ENCODE data around the gene SOCS7. TPM values are rescaled to one million over a fixed set of nuclear protein-coding genes. Genes with fewer than 3 reads are reported as not detected.

The SOCS7 gene
- total and polyA plus RNA-seq, 10 donors = 1.2 to 20.2 (median 10.5) TPM

DNA sequence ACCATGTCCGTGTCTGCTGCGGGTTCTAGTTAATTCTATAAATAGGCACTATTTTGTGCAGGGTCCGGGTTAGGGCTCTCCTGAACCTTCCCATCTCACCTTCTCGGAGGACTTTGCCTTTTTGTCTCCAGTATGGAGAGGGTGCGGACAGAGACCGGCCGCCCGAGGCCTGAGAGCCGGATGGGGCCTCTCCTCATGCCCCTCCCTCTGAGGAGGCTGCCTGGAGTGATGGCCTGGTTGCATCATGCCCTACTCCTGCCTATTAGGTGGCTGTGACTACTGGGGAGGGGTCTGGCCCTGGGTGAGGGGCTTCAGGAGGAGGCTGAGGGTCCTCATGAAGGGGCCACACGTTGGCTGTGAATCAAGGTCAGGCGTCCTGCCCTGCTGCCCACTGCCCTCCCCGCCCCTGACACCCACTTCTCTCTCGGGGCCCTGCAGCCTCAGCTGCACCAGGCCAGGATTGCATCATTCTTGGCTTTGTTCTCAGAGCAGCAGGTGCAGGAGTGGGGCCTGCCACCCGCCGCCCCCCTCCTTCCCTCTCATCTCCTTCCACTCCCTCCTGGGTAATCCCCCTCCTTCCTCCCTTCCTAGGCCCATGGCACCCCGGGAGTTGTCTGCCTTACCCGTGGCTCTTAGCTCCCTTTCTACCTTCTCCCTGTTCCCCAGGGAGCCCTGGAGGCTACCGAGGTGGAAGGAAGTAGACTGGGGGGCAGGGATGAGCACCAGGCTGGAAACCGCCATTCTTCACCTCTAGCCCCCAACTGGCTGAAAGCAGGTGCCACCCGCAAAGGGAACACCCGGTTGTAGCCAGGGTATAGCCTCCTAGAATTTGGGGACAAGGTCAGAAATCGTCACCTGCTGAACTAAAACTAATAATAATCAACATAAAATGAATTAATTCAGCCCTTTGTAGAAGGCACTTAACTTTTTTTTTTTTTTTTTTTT, 63.9 kb downstream of the SOCS7 start:
- Histone ChIP-seq H3K27ac (peak overlapping the region in 1 of 8 donors; percentile 10), H3K9me3 (no peaks in the 10 kb centered on the region), H3K4me3 (no peak overlapping the region), H3K27me3 (replicated peaks in 1 of 7) (peaks cover 0 to 57% (median 21%) of the 10 kb centered on the region in 7 donors), H3K4me1 (peaks cover 5 to 56% (median 33%) of the 10 kb centered on the region in 6 donors), H3K36me3 (no peaks in the 10 kb centered on the region)
- 21 to 37% (median 30%) methylated on average over 16 to 22 of the region's 22 CpGs for WGBS, 5 donors
- no peak for DNase-seq
- intact Hi-C loops (cut with DNase I; ENCODE audit: low total_unique reads) = loop anchor here (2.0 kb wide), 1 partner anchor 67 kb away; no protein-coding TSS in a partner anchor
- TF ChIP-seq, protein P1, sequence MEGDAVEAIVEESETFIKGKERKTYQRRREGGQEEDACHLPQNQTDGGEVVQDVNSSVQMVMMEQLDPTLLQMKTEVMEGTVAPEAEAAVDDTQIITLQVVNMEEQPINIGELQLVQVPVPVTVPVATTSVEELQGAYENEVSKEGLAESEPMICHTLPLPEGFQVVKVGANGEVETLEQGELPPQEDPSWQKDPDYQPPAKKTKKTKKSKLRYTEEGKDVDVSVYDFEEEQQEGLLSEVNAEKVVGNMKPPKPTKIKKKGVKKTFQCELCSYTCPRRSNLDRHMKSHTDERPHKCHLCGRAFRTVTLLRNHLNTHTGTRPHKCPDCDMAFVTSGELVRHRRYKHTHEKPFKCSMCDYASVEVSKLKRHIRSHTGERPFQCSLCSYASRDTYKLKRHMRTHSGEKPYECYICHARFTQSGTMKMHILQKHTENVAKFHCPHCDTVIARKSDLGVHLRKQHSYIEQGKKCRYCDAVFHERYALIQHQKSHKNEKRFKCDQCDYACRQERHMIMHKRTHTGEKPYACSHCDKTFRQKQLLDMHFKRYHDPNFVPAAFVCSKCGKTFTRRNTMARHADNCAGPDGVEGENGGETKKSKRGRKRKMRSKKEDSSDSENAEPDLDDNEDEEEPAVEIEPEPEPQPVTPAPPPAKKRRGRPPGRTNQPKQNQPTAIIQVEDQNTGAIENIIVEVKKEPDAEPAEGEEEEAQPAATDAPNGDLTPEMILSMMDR (IDR thresholded peaks at IDR 0.05 in 8 of 11, conservative IDR thresholded peaks at IDR 0.05 in 3 of 11) = no peak
- no peak for TF ChIP-seq POLR2A (IDR thresholded peaks at IDR 0.05)
- TF ChIP-seq POLR2AphosphoS5 (IDR thresholded peaks at IDR 0.05) = no peak

DNA sequence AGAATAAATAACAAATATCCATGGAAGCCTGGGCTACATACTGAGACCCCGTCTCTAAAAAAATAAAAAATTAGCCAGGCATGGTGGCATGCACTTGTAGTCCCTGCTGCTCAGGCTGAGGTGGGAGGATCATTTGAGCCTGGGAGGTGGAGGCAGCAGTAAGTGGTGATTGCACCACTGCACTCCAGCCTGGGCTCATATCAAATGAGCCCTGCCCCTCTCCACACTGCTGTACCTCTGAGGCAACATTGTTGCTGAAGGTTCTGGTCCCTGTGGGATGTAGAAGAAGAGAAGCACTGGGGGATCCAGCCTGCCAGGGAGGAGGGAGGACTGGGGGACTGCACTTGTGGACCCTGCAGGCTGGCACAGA, 65.2 kb downstream of the SOCS7 start:
- Histone ChIP-seq H3K27me3 (replicated peaks in 1 of 7) (peaks cover 0 to 70% (median 21%) of the 10 kb centered on the region in 7 donors), H3K27ac (no peak overlapping the region), H3K36me3 (no peaks in the 10 kb centered on the region), H3K4me3 (no peak overlapping the region), H3K4me1 (peaks cover 11 to 69% (median 42%) of the 10 kb centered on the region in 6 donors), H3K9me3 (no peaks in the 10 kb centered on the region)
- WGBS, 5 donors = 84 to 90% (median 85%) methylated on average over 1 of the region's 1 CpG
- intact Hi-C loops (cut with DNase I; ENCODE audit: low total_unique reads) = no loop called here
- TF ChIP-seq POLR2A (IDR thresholded peaks at IDR 0.05) (no peak), POLR2AphosphoS5 (IDR thresholded peaks at IDR 0.05) (no peak)
- TF ChIP-seq, protein P1 (IDR thresholded peaks at IDR 0.05 in 8 of 11, conservative IDR thresholded peaks at IDR 0.05 in 3 of 11) = no peak
- DNase-seq = no peak

DNA sequence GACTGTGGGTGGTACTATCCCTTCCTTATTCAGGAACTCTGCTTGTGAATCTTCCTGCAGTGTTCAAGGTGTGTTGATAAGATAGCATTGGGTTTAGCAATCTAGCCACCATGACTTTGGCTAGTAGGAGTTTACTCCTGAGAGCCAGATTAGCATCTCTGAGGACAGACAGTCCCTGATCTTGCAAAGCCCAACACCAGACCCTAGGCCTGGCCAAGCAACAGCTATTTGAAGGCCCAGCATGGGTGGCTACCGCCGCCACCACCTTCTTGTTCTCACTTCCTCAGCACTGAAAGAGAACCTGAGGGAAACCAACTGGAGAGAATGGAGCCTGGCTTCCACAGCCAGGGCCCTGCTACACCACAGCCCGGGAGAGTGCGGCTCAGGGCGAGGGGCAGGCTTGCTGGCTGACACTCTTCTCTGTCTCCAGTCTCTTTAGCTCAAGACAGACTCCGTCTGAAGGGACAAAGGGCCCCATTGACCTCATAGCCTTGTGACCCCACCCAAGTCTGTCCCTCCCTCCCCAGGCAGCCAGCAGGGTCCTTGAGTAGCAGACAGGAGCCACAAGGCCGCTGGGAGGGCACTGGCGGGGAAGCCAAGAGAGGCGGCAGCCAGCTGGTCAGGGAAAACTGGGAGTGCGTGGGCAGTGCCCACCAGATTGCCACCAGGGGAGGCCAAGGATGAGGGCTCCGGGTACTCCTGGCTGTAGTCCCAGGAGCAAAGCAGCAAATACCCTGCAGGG, 65.7 kb downstream of the SOCS7 start:
- no peaks in the 10 kb centered on the region for H3K9me3 ChIP-seq
- no peak overlapping the region for H3K4me3 ChIP-seq
- TF ChIP-seq, protein P1 (IDR thresholded peaks at IDR 0.05 in 8 of 11, conservative IDR thresholded peaks at IDR 0.05 in 3 of 11) = no peak
- TF ChIP-seq POLR2AphosphoS5 (IDR thresholded peaks at IDR 0.05) = peak in 2 of 3 donors; percentile 40 to 62
- H3K36me3 ChIP-seq = no peaks in the 10 kb centered on the region
- WGBS, 5 donors = 36 to 66% (median 52%) methylated on average over 6 to 11 of the region's 11 CpGs
- DNase-seq = no peak
- peaks cover 0 to 75% (median 21%) of the 10 kb centered on the region in 7 donors for H3K27me3 ChIP-seq (replicated peaks in 1 of 7)
- intact Hi-C loops (cut with DNase I; ENCODE audit: low total_unique reads) = no loop called here
- no peak overlapping the region for H3K27ac ChIP-seq
- H3K4me1 ChIP-seq = peaks cover 11 to 71% (median 42%) of the 10 kb centered on the region in 6 donors

Data from spleen (tissue), 11 donors.